ENCODE results near the gene COX4I2. TPM values are rescaled to one million over a fixed set of nuclear protein-coding genes. Genes with fewer than 3 reads are reported as not detected.

The COX4I2 gene
- total and polyA plus RNA-seq, 2 experiments from 2014 or later: not detected

DNA sequence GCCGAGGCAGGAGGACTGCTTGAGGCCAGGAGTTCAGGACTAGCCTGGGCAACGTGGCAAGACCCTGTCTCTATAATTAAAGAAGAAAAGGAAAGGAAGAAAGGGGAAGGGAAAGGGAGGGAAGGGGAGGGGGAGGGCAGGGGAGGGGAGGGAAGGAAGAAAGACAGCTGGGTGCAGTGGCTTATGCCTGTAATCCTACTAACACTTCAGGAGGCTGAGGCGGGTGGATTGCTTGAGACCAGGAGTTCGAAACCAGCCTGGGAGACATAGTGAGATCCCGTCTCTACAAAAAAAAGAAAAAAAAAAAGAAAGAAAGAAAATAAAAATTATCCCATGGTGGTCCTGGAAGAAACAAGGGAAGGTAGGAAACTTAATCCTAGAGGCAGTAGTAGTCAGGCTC, 51.4 kb downstream of the COX4I2 start:
- peaks cover 89% of the 10 kb centered on the region for H3K79me2 ChIP-seq (ENCODE audit: insufficient read depth)
- in situ Hi-C loops (cut with MboI): no loop called here
- WGBS, 2 experiments (ENCODE audit: low coverage in 1 of 2, low lambda C conversion rate in 2 of 2, missing lambda C conversion rate in 2 of 2): 95 to 99% methylated on average over 2 to 5 of the region's 5 CpGs

DNA sequence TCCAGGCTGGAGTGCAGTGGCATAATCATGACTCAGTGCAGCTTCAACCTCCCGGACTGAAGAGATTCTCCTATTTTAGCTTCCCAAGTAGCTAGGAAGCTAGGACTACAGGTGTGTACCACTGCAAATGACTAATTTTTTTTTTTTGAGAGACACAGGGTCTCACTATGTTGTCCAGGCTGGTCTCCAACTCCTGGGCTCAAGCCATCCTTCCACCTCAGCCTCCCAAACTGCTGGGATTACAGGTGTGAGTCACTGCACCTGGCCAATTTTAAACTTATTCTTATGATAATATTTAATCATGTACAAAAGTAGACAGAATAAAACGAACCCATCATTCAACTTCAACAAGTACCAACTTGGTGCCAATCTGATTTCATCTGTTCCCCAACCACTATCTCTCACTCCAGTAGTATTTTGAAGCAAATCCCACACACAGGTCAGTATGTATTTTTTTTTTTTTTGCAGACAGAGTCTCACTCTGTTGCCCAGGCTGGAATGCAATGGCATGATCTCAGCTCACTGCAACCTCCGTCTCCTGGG, 52.5 kb downstream of the COX4I2 start:
- Histone ChIP-seq H3K79me2 (ENCODE audit: insufficient read depth) (peaks cover 89% of the 10 kb centered on the region), H3K36me3 (ENCODE audit: low read depth) (0 out of 2 replicates have a peak, but pooled peaks cover 14% of the 10 kb centered on the region), H3K4me3 (no peak overlapping the region), H3K4me2 (ENCODE audit: unreplicated experiment) (no peak overlapping the region), H4K20me1 (ENCODE audit: insufficient read depth) (no peaks in the 10 kb centered on the region), H2AFZ (no peak overlapping the region), H3K27me3 (replicated peaks; ENCODE audit: insufficient read depth) (no peaks in the 10 kb centered on the region), H3K9me3 (ENCODE audit: low read depth) (no peaks in the 10 kb centered on the region), H3K4me1 (ENCODE audit: insufficient read depth) (peaks cover 32% of the 10 kb centered on the region), H3K9me2 (ENCODE audit: insufficient read depth) (no peaks in the 10 kb centered on the region), H3F3A (ENCODE audit: insufficient read depth) (peaks cover 12% of the 10 kb centered on the region; the same call in 1 of the 2 replicates), H3K27ac (no peak overlapping the region), H3K9ac (no peak overlapping the region)
- no peak for DNase-seq
- in situ Hi-C loops (cut with MboI): no loop called here
- TF ChIP-seq EZH2phosphoT487 (IDR thresholded peaks at IDR 0.05; ENCODE audit: insufficient read depth, low read depth): no peak
- no peak for TF ChIP-seq EZH2 (IDR thresholded peaks at IDR 0.05; ENCODE audit: insufficient read depth, poor library complexity, severe bottlenecking)
- WGBS, 2 experiments (ENCODE audit: low coverage in 1 of 2, low lambda C conversion rate in 2 of 2, missing lambda C conversion rate in 2 of 2): 79 to 84% methylated on average over 3 of the region's 3 CpGs

More for the DNA sequence above, 51.4 kb downstream of the COX4I2 start:
- Histone ChIP-seq H3K9ac (no peak overlapping the region), H3K9me2 (ENCODE audit: insufficient read depth) (no peaks in the 10 kb centered on the region), H3K4me3 (no peak overlapping the region), H3K4me1 (ENCODE audit: insufficient read depth) (peaks cover 22% of the 10 kb centered on the region), H3K9me3 (ENCODE audit: low read depth) (no peaks in the 10 kb centered on the region), H2AFZ (no peak overlapping the region), H3K27ac (no peak overlapping the region), H3K27me3 (replicated peaks; ENCODE audit: insufficient read depth) (no peaks in the 10 kb centered on the region), H3K36me3 (ENCODE audit: low read depth) (0 out of 2 replicates have a peak, but pooled peaks cover 14% of the 10 kb centered on the region), H3F3A (ENCODE audit: insufficient read depth) (peaks cover 12% of the 10 kb centered on the region; the same call in 1 of the 2 replicates), H4K20me1 (ENCODE audit: insufficient read depth) (no peaks in the 10 kb centered on the region), H3K4me2 (ENCODE audit: unreplicated experiment) (no peak overlapping the region)
- DNase-seq: no peak
- no peak for TF ChIP-seq EZH2 (IDR thresholded peaks at IDR 0.05; ENCODE audit: insufficient read depth, poor library complexity, severe bottlenecking)
- no peak for TF ChIP-seq EZH2phosphoT487 (IDR thresholded peaks at IDR 0.05; ENCODE audit: insufficient read depth, low read depth)

DNA sequence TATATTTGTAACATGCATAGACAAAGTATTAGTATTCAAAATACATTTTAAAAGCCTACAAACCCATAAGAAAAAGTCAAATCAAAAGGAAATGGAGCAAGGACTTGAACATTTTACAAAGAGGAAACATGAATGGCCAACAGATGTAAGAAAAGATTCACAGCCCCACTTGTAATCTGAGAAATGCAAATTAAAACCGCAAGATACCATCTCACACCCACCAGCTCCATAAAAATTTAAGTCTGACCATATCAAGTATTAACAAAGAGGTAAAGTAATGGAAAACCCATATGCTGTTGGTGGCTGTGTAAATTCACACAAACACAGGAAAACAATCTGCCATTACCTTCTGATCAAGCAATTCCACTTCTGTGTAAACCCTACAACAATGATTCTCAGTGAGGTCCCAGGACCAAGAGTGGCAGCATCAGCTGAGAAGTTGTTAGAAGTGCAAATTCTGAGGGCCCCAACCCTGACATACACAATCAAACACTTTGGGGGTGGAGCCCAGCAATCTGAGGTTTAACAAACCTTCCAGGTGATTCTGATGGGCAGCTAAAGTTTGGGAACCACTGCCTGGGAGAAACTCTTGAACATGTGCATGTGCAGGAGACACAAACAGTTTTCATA, 54.0 kb downstream of the COX4I2 start:
- Histone ChIP-seq H3F3A (ENCODE audit: insufficient read depth) (peaks cover 28% of the 10 kb centered on the region), H3K4me2 (ENCODE audit: unreplicated experiment) (peak overlapping the region; percentile 77), H2AFZ (no peak overlapping the region), H3K9me3 (ENCODE audit: low read depth) (no peaks in the 10 kb centered on the region), H4K20me1 (ENCODE audit: insufficient read depth) (no peaks in the 10 kb centered on the region), H3K9me2 (ENCODE audit: insufficient read depth) (no peaks in the 10 kb centered on the region), H3K79me2 (ENCODE audit: insufficient read depth) (peaks cover 88% of the 10 kb centered on the region), H3K4me3 (peak overlapping the region; percentile 28; the same call in 1 of the 2 replicates), H3K4me1 (ENCODE audit: insufficient read depth) (peaks cover 47% of the 10 kb centered on the region), H3K27me3 (replicated peaks; ENCODE audit: insufficient read depth) (no peaks in the 10 kb centered on the region), H3K9ac (no peak overlapping the region), H3K36me3 (ENCODE audit: low read depth) (0 out of 2 replicates have a peak, but pooled peaks cover 5% of the 10 kb centered on the region), H3K27ac (peak overlapping the region; percentile 50)
- WGBS, 2 experiments (ENCODE audit: low coverage in 1 of 2, low lambda C conversion rate in 2 of 2, missing lambda C conversion rate in 2 of 2): 0 to 6% methylated on average over 1 of the region's 1 CpG
- peak; percentile 59 for DNase-seq
- in situ Hi-C loops (cut with MboI): no loop called here
- no peak for TF ChIP-seq EZH2phosphoT487 (IDR thresholded peaks at IDR 0.05; ENCODE audit: insufficient read depth, low read depth)
- no peak for TF ChIP-seq EZH2 (IDR thresholded peaks at IDR 0.05; ENCODE audit: insufficient read depth, poor library complexity, severe bottlenecking)

DNA sequence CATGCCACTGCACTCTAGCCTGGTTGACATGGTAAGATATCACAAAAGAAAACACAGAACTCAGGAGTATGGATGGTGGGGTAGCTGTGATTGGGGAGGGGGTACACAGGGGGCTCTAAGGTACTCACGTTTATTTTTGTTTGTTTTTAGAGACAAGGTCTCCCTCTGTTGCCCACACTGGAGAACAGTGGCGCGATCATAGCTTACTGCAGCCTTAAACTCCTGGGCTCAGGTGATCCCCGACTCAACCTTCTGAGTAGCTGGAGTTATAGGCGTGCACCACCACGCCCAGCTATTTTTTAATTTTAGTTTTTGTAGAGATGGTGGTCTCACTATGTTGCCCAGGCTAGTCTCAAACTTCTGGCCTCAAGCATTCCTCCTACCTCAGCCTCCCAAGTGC, 55.7 kb downstream of the COX4I2 start:
- Histone ChIP-seq H2AFZ (no peak overlapping the region), H3K4me3 (no peak overlapping the region), H3K79me2 (ENCODE audit: insufficient read depth) (peaks cover 89% of the 10 kb centered on the region), H3K4me1 (ENCODE audit: insufficient read depth) (peaks cover 51% of the 10 kb centered on the region), H3K4me2 (ENCODE audit: unreplicated experiment) (no peak overlapping the region), H3K36me3 (ENCODE audit: low read depth) (no peaks in the 10 kb centered on the region), H3K27me3 (replicated peaks; ENCODE audit: insufficient read depth) (no peaks in the 10 kb centered on the region), H4K20me1 (ENCODE audit: insufficient read depth) (no peaks in the 10 kb centered on the region), H3K9me3 (ENCODE audit: low read depth) (no peaks in the 10 kb centered on the region), H3K9ac (no peak overlapping the region), H3F3A (ENCODE audit: insufficient read depth) (peaks cover 37% of the 10 kb centered on the region), H3K27ac (no peak overlapping the region), H3K9me2 (ENCODE audit: insufficient read depth) (no peaks in the 10 kb centered on the region)
- DNase-seq: no peak
- in situ Hi-C loops (cut with MboI): no loop called here
- TF ChIP-seq EZH2phosphoT487 (IDR thresholded peaks at IDR 0.05; ENCODE audit: insufficient read depth, low read depth) (no peak), EZH2 (IDR thresholded peaks at IDR 0.05; ENCODE audit: insufficient read depth, poor library complexity, severe bottlenecking) (no peak)
- WGBS, 2 experiments (ENCODE audit: low coverage in 1 of 2, low lambda C conversion rate in 2 of 2, missing lambda C conversion rate in 2 of 2): 93 to 94% methylated on average over 6 of the region's 6 CpGs

Data from GM23248 (cell line).